ENCODE measurements around the gene TNS3.

TNS3 gene

GRCh38 chr7:47358357-47358756 is 223.6 kb downstream of the TNS3 start:
- DNase-seq (ENCODE audit: low read depth), result no peak
- TF ChIP-seq, protein P1, sequence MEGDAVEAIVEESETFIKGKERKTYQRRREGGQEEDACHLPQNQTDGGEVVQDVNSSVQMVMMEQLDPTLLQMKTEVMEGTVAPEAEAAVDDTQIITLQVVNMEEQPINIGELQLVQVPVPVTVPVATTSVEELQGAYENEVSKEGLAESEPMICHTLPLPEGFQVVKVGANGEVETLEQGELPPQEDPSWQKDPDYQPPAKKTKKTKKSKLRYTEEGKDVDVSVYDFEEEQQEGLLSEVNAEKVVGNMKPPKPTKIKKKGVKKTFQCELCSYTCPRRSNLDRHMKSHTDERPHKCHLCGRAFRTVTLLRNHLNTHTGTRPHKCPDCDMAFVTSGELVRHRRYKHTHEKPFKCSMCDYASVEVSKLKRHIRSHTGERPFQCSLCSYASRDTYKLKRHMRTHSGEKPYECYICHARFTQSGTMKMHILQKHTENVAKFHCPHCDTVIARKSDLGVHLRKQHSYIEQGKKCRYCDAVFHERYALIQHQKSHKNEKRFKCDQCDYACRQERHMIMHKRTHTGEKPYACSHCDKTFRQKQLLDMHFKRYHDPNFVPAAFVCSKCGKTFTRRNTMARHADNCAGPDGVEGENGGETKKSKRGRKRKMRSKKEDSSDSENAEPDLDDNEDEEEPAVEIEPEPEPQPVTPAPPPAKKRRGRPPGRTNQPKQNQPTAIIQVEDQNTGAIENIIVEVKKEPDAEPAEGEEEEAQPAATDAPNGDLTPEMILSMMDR (IDR thresholded peaks at IDR 0.05; ENCODE audit: control insufficient read depth, insufficient read depth, low read depth, low read length, missing control alignments), result no peak
- H3K4me3 ChIP-seq (ENCODE audit: control insufficient read depth, low read depth, low read length), result no peak overlapping the region

DNA sequence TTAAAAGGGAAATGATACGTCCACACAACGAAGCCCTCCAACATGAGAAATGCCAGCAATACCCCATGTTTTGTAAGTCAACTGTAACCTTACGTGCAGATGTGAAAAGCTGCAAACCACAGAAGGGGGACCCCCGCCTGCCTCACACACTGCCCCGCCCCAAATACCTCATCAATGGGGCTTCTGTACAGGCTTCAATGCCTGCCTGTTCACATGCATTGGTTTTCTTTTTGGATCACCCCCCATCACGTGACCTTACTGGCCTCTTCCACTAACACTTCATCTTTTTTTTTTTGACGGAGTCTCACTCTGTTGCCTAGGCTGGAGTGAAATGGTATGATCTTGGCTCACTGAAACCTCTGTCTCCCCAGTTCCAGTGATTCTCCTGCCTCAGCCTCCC is 224.0 kb downstream of the TNS3 start:
- H3K4me3 ChIP-seq (ENCODE audit: control insufficient read depth, low read depth, low read length), result no peak overlapping the region
- no peak for DNase-seq (ENCODE audit: low read depth)
- TF ChIP-seq, protein P1 (IDR thresholded peaks at IDR 0.05; ENCODE audit: control insufficient read depth, insufficient read depth, low read depth, low read length, missing control alignments), result no peak

DNA sequence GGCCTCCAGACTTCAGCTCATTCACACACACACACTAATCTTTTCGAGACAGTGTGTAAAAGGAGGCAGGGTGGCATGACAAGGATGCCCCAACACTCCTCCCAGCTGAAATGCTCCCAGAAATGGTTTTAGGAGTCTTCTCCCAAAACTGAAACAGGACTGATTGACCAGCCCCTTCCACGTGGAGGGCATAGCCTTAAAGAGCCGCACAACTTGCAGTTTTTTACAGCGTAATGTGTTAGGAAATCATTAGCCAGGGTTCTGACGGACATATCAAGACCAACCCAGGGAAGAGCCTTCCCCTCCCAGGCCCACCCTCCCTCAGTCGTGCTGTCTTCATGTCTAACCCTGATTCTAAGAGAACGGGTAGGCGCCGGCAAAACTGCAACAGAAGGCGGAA is 224.6 kb downstream of the TNS3 start:
- no peak for DNase-seq (ENCODE audit: low read depth)
- TF ChIP-seq, protein P1 (IDR thresholded peaks at IDR 0.05; ENCODE audit: control insufficient read depth, insufficient read depth, low read depth, low read length, missing control alignments), result no peak
- H3K4me3 ChIP-seq (ENCODE audit: control insufficient read depth, low read depth, low read length), result no peak overlapping the region

DNA sequence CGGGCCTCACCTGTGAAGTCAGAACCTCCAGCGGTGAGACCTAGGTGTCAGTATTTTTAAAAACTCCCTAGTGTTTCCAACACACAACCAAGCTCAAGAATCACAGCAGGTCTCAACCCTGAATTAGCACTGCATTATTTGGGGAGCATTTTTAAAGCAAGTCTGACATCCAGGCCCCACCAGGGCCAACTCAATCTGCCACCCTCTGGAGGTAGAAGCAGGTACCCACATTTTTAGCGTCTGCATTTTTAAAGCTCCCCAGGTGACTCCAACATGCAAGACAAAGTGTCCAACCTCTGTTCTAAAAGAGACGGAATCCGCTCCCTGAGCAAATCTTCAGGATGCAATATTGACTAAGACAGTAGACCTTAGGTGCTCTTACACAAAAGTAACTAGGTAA is 225.7 kb downstream of the TNS3 start:
- DNase-seq (ENCODE audit: low read depth), result no peak
- no peak overlapping the region for H3K4me3 ChIP-seq (ENCODE audit: control insufficient read depth, low read depth, low read length)
- TF ChIP-seq, protein P1 (IDR thresholded peaks at IDR 0.05; ENCODE audit: control insufficient read depth, insufficient read depth, low read depth, low read length, missing control alignments), result no peak

GRCh38 chr7:47355684-47356083 is 226.2 kb downstream of the TNS3 start:
- no peak for DNase-seq (ENCODE audit: low read depth)
- no peak overlapping the region for H3K4me3 ChIP-seq (ENCODE audit: control insufficient read depth, low read depth, low read length)
- TF ChIP-seq, protein P1 (IDR thresholded peaks at IDR 0.05; ENCODE audit: control insufficient read depth, insufficient read depth, low read depth, low read length, missing control alignments), result no peak

DNA sequence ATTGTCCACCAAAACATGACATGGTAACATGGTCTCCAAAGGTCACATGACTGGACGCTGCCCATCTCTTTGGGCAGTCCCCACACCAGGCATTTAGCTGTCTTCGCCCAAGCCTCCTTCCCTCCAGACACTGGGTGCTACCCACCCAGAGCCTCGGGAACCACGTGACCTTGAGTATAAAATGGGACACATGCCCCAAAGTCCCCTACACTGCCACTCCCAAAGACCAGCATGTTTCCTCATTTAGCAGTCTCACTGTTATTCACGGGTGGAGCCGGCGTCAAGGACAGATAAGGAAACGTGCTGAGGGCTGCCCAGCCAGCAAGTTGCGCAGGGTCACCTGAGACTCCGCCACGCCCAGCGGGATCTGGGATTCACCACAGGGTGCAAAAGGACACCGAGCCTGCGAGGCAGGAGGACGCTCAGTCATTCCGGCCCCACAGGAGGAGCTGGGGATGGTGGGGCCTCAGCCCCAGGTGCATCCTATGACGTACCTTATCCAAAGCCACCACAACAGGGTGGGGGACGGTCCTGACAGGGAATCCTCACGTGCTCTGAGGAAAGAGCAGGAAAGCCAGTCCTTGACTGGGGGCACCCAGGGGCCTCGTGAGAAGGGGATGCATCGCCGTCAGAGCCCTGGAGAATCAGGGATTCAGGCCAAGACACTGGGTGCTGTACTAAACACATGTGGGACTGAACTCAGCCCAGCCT is 226.9 kb downstream of the TNS3 start:
- H3K4me3 ChIP-seq (ENCODE audit: control insufficient read depth, low read depth, low read length), result no peak overlapping the region
- no peak for DNase-seq (ENCODE audit: low read depth)
- TF ChIP-seq, protein P1 (IDR thresholded peaks at IDR 0.05; ENCODE audit: control insufficient read depth, insufficient read depth, low read depth, low read length, missing control alignments), result no peak
